Right lung (tissue), 5 donors: Measurements from ENCODE around the gene ZC3H14. TPM values are rescaled to one million over a fixed set of nuclear protein-coding genes. Genes with fewer than 3 reads are reported as not detected.

Source experiments
- polyA plus RNA-seq, 5 donors: library from polyadenylated mRNA; unstranded; fragments of 120-200 nt; gene quantifications; one replicate each; pipeline versions ENCODE4 v1.2.1 to v1.2.3, GENCODE V29; 2013; ENCODE audit warnings: inconsistent platforms in 1 of 5, low replicate concordance in 1 of 5; ENCODE audit not compliant: insufficient read length in 5 of 5, insufficient read depth in 1 of 5

ZC3H14 gene
- polyA plus RNA-seq, 5 donors, result 59.0 to 87.6 (median 80.6) TPM

Other genes with a start within 250 kb of the ZC3H14 start
- under 1 TPM in 4 of 5 donors, not detected in 1; 0.16 to 0.22 (median 0.19) TPM for gene KCNK10, start 239.8 kb upstream of the ZC3H14 start, polyA plus RNA-seq
- 10 to 100 TPM; 21.3 to 29.5 (median 27.5) TPM for gene SPATA7, start 177.4 kb upstream of the ZC3H14 start, polyA plus RNA-seq
- gene PTPN21, start 8.0 kb upstream of the ZC3H14 start, polyA plus RNA-seq, result 10 to 100 TPM; 21.7 to 30.2 (median 24.6) TPM
- 1 to 10 TPM; 1.3 to 2.5 (median 1.8) TPM for gene EML5, start 229.9 kb downstream of the ZC3H14 start, polyA plus RNA-seq